Duodenal mucosa (tissue), 2 donors: ENCODE measurements around the gene MATCAP1.

Experiments
- H3K27ac ChIP-seq: one replicate; pipeline ENCODE4 v1.7.0; 2013; ENCODE audit warnings: low read depth, low read length
- H3K27me3 ChIP-seq, 2 donors: one replicate each; pipeline ENCODE4 v1.7.0; 2013; ENCODE audit warnings: low read length in 2 of 2, control low read depth in 1 of 2; ENCODE audit not compliant: insufficient read depth in 2 of 2, control insufficient read depth in 1 of 2
- H3K36me3 ChIP-seq, 2 donors: one replicate each; pipeline ENCODE4 v1.7.0; 2013; ENCODE audit warnings: low read length in 2 of 2, control low read depth in 1 of 2; ENCODE audit not compliant: insufficient read depth in 2 of 2, control insufficient read depth in 1 of 2
- H3K4me1 ChIP-seq, 2 donors: one replicate each; pipeline ENCODE4 v1.7.0; 2013; ENCODE audit warnings: low read length in 2 of 2, control low read depth in 1 of 2; ENCODE audit not compliant: insufficient read depth in 2 of 2, control insufficient read depth in 1 of 2
- H3K4me3 ChIP-seq, 2 donors: one replicate each; pipeline ENCODE4 v1.7.0; 2013; ENCODE audit warnings: low read length in 2 of 2, low read depth in 1 of 2
- H3K9ac ChIP-seq, 2 donors: one replicate each; pipeline ENCODE4 v1.7.0; 2013; ENCODE audit warnings: low read length in 2 of 2, low read depth in 1 of 2
- H3K9me3 ChIP-seq, 2 donors: one replicate each; pipeline ENCODE4 v1.7.0; 2013; ENCODE audit warnings: low read length in 2 of 2, control low read depth in 1 of 2; ENCODE audit not compliant: control insufficient read depth in 1 of 2

MATCAP1 gene

GRCh38 chr16:67184453-67184994 is 761 bp upstream of the MATCAP1 start:
- Histone ChIP-seq H3K27ac (peak overlapping the region; percentile 95), H3K9me3 (no peaks in the 10 kb centered on the region), H3K27me3 (no peaks in the 10 kb centered on the region), H3K4me3 (peak overlapping the region; percentile 71 to 82), H3K36me3 (no peaks in the 10 kb centered on the region), H3K9ac (peak overlapping the region; percentile 78 to 84), H3K4me1 (peaks cover 26 to 32% of the 10 kb centered on the region in 2 donors)

GRCh38 chr16:67183284-67183626 is 508 bp downstream of the MATCAP1 start:
- Histone ChIP-seq H3K27ac (peak overlapping the region; percentile 95), H3K4me3 (peak overlapping the region; percentile 71 to 82), H3K27me3 (no peaks in the 10 kb centered on the region), H3K9me3 (no peaks in the 10 kb centered on the region), H3K9ac (peak overlapping the region; percentile 48 to 78), H3K36me3 (no peaks in the 10 kb centered on the region), H3K4me1 (peaks cover 30 to 37% of the 10 kb centered on the region in 2 donors)

- Histone ChIP-seq H3K9me3 (no peaks in the 10 kb centered on the region), H3K4me3 (no peak overlapping the region), H3K36me3 (no peaks in the 10 kb centered on the region), H3K9ac (no peak overlapping the region), H3K27me3 (no peaks in the 10 kb centered on the region), H3K27ac (no peak overlapping the region), H3K4me1 (peaks cover 35 to 44% of the 10 kb centered on the region in 2 donors)
Measured at GRCh38 chr16:67182288-67182687, 1.5 kb downstream of the MATCAP1 start.

- Histone ChIP-seq H3K4me1 (peaks cover 35 to 45% of the 10 kb centered on the region in 2 donors), H3K36me3 (no peaks in the 10 kb centered on the region), H3K9ac (no peak overlapping the region), H3K27me3 (no peaks in the 10 kb centered on the region), H3K4me3 (no peak overlapping the region), H3K27ac (no peak overlapping the region), H3K9me3 (no peaks in the 10 kb centered on the region)
Measured at GRCh38 chr16:67181346-67181745, 2.4 kb downstream of the MATCAP1 start.

- no peaks in the 10 kb centered on the region for H3K9me3 ChIP-seq
- H3K36me3 ChIP-seq: no peaks in the 10 kb centered on the region
- no peak overlapping the region for H3K27ac ChIP-seq
- H3K9ac ChIP-seq: no peak overlapping the region
- H3K4me3 ChIP-seq: no peak overlapping the region
- peaks cover 26 to 36% of the 10 kb centered on the region in 2 donors for H3K4me1 ChIP-seq
- H3K27me3 ChIP-seq: no peaks in the 10 kb centered on the region
Measured at GRCh38 chr16:67180166-67180565, 3.6 kb downstream of the MATCAP1 start.

- Histone ChIP-seq H3K4me3 (no peak overlapping the region), H3K4me1 (peaks cover 24 to 34% of the 10 kb centered on the region in 2 donors), H3K27me3 (no peaks in the 10 kb centered on the region), H3K9ac (no peak overlapping the region), H3K36me3 (no peaks in the 10 kb centered on the region), H3K9me3 (no peaks in the 10 kb centered on the region), H3K27ac (no peak overlapping the region)
Measured at GRCh38 chr16:67179421-67180080, 4.2 kb downstream of the MATCAP1 start.

GRCh38 chr16:67177743-67178699 is 5.7 kb downstream of the MATCAP1 start:
- Histone ChIP-seq H3K27me3 (no peaks in the 10 kb centered on the region), H3K9me3 (no peaks in the 10 kb centered on the region), H3K4me3 (peak overlapping the region; percentile 57 to 69), H3K4me1 (peaks cover 35 to 39% of the 10 kb centered on the region in 2 donors), H3K9ac (peak overlapping the region; percentile 49 to 52), H3K27ac (peak overlapping the region; percentile 28), H3K36me3 (no peaks in the 10 kb centered on the region)

- H3K9ac ChIP-seq: no peak overlapping the region
- no peak overlapping the region for H3K27ac ChIP-seq
- no peaks in the 10 kb centered on the region for H3K27me3 ChIP-seq
- H3K4me3 ChIP-seq: no peak overlapping the region
- peaks cover 28 to 33% of the 10 kb centered on the region in 2 donors for H3K4me1 ChIP-seq
- no peaks in the 10 kb centered on the region for H3K36me3 ChIP-seq
- H3K9me3 ChIP-seq: no peaks in the 10 kb centered on the region
Measured at GRCh38 chr16:67176662-67177061, 7.1 kb downstream of the MATCAP1 start.

- Histone ChIP-seq H3K9ac (peak overlapping the region; percentile 57 to 79), H3K27ac (peak overlapping the region; percentile 71), H3K4me3 (peak overlapping the region; percentile 63 to 76), H3K9me3 (no peaks in the 10 kb centered on the region), H3K36me3 (no peaks in the 10 kb centered on the region), H3K4me1 (peaks cover 33% of the 10 kb centered on the region in 2 donors), H3K27me3 (peaks cover 0 to 3% of the 10 kb centered on the region in 2 donors)
Measured at GRCh38 chr16:67174706-67175231, 9.0 kb downstream of the MATCAP1 start.
